SW 1271 (cell line): Measurements from ENCODE around the gene NOTCH2.

Experiments
- DNase-seq, 2 experiments: peaks; one replicate each; lab custom pipeline; 2025; lab: John Stamatoyannopoulos, UW

NOTCH2 gene

DNA sequence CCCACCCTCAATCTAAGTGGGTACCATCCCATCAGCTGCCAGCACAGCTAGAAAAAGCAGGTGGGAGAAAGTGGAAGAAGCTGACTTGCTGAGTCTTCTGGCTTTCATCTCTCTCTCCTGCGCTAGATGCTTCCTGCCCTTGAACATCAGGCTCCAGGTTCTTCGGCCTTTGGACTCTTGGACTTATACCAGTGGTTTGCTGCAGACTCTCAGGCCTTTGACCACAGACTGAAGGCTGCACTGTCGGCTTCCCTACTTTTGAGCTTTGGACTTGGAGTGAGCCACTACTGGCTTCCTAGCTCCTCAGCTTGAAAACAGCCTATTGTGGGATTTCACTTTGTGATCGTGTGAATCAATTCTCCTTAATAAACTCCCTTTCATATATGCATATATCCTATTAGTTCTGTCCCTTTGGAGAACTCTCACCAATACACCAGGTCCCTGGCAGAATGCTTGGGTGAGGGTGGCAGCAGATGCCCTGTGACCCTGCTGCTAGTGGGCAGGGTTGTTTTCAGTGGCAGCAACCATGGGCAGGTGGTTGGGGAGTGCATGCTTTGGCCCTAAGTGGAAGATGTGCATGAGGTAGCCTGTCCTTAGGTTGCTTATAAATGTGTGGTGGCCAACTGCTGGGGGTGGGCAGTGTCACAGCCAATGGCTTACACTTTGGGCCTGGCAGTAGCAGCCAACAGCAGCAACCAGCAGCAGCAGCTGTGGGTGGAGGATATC, 162.4 kb downstream of the NOTCH2 start:
- DNase-seq = no peak

GRCh38 chr1:119903443-119903835, 166.0 kb downstream of the NOTCH2 start:
- no peak for DNase-seq

DNA sequence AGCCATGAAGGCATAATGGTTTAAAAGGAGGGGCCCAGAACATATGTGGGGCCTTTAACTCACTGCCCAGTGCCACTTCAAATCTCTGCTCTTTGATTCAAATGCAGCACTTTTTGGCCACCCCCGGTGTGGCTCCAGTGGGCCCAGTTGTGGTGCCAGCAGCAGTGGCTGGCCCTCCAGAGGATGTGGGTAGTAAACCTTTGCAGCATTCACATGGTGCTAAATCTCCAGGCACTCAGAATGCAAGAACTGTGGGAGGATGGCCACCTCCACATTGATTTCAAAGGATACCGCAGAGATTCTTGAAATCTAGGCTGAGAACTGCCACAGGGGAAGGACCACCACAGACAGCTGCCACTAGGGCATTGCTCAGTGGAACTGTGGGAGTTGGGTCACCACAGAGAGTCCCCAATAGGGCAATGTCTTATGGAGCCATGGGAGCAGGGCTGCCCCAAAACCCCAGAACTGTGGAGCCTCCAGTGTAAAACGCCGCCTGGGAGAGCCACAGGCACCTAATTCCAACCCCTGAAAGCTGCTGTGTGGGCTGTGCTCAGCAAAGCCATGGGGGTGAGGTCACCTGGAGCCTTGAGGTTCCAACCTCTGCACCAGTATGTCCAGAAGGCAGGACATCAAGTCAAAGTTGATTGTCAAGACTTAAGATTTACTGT, 166.6 kb downstream of the NOTCH2 start:
- no peak for DNase-seq

DNA sequence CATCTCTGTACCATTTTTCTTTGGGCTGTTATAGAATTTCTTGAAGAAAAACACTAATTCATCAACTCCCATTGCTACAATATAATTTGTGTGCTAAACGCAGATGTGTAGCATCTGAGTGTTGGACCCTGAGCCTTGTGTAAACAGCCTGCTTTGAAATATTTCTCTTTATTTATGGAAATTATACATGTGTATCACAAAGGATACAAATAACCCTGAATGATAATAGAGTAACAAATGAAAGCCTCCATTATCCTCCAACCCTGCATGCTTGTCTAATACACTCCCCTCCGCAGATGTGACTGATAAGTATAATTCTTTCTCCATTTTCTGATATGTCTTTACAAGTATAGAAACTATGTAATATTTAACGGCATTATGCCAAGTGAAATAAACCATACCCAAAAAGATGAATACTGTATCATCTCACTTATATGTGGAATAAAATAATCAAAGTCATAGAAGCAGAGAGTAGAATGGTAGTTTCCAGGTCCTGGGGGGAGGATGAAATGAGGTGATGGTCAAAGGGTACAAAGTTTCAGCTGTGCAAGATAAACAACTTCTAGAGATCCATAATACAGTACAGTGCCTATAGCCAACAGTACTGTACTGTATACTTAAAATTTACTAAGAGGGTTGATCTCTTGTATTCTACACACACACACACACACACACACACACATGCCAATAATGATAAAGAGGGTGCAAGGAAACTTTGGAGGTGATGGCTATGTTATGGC, 170.3 kb downstream of the NOTCH2 start:
- no peak for DNase-seq

DNA sequence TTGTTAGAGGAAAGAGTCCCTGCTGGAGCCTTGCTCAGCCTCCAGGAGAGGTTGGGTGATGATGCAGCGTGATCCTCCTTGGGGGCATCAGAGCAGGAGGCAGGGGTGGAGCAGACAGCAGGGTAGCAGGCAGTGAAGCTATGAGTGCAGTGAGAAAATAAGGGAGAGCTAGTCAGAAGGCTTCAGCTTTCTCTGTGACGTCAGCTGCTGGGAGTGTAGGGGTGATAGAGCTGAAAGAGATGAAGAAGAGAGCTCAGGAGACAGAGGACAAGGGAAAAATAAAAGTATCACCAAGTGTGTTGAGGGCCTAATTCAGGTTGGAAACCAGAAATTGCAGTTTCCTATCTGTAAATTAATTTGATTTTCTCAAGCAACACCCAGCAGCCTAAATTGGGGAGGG, 170.9 kb downstream of the NOTCH2 start:
- DNase-seq = no peak

- no peak for DNase-seq
These were observed 173.2 kb downstream of the NOTCH2 start, which contains the start of gene ADAM30 for GRCh38 chr1:119896303-119896702. Gene ADAM30, minus strand, starts transcription at chr1:119896515. Its CDS starts 179 bp downstream, at chr1:119896336.

DNA sequence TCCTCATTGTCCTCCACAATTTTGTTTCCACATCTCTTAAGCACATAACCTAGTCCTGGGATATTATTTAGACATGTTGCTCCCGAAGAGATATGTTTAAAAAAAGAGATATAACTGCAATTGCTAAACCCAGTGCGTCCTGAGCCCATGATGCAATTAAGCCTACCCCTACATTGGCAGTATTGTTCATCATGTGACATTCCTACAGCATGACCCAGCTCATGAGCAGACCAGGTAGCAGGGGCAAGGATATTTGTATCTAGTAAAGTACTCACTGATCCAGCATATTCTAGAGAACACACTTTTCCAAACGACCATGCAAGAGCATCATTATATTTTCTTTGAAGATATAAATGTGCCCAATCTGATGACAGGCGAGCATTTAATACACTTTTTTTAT, 174.4 kb downstream of the NOTCH2 start:
- DNase-seq = no peak

GRCh38 chr1:119893827-119894700, 175.4 kb downstream of the NOTCH2 start:
- DNase-seq = no peak

- no peak for DNase-seq
These were observed 176.1 kb downstream of the NOTCH2 start for GRCh38 chr1:119893238-119893791.

DNA sequence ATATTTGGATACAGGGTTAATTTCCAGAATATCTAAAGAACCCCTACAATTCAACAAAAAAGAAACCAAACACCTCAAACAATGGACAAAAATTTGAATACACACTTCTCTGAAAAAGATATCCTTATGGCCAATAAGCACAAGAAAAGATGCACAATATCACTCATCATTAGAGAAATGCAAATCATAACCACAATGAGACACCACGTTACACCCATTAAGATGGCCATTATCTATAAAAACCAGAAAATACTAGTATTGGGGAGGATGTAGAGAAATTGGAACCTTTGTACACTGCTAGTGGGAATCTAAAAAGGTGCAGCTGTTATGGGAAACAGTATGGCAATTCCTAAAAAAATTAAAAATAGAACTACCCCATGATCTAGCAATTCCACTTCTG, 178.1 kb downstream of the NOTCH2 start:
- DNase-seq = no peak

DNA sequence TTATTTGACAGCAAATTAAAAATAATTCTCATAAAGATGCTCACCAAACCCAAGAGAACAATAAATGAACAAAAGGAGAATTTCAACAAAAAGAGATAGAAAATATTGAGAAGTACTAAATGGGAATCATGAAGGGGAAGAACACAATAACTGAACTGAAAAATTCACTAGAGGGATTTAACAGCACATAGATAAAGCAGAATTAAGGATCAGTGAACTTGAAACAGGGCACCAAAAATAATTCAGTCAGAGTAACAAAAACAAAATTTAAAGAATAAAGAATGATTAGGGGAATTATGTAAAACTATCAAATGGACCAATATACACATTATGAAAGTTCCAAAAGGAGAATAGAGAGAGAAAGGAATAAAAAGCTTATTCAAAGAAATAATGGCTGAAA, 181.0 kb downstream of the NOTCH2 start:
- DNase-seq = no peak

- DNase-seq = no peak
These were observed 182.0 kb downstream of the NOTCH2 start for GRCh38 chr1:119887427-119887826.

- DNase-seq = peak in 1 of 2 experiments; percentile 8
These were observed 183.3 kb downstream of the NOTCH2 start for GRCh38 chr1:119885903-119886783.

DNA sequence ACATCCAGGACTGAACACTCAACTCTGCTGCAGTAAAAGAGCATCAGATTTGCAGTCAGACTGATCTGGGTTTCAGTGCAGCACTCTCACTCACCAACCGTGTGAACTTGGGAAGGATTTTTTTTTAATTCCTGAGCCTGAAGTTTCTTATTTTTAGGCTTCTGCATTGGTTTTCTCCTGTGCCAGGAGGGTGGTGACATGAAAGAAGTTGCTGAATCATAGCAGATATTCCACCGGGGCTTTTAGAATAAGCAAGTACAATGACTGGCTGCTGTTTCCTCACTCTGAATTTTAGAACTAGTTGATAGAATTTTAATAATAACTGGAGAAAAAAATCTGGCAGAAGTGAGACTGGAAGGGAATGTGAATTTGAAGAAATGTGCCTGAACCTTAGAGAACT, 184.8 kb downstream of the NOTCH2 start:
- no peak for DNase-seq

GRCh38 chr1:119883826-119884225, 185.6 kb downstream of the NOTCH2 start:
- DNase-seq = no peak

DNA sequence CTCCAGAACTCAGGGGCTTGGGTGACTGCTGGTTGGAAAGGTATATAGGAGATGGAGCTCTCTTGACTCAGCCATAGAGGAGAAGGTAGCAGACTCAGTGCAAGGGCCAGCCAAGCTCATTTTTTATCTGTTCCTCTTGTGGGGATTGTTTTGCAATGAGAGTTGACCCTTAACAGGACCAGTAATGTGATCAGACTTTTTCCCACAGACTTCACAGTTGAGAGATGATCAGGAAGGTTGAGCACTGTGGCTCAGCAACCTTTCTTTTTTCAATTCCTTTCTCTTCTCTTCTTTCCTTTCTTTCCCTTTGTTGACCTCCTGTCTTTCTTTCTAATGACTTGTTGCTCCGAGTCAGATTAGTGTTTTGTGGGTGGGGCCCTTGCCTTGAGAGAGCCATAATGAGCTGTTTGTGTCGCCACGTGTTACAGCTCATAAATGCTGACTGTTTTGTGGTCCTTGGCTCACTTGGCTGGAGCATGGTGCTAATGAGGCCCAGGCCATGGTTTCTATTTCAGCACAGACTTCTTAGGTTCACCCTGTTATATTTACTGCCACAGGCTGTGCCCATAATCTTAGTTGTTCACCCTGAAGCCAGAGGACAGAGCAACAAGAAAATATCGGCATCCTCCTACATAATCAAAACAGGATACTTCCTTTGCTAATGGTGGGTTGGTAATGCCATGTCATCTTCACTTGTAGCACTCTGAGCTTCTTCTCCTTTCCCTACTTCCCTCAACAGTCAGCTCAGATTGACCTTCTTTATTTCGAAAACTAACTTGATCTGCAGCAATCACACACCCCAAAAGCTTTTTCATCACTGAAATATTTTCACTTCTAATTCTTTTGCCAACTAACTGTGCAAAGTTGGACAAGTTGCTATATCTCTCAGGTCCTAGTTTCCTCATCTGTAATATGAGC, 187.1 kb downstream of the NOTCH2 start:
- no peak for DNase-seq

DNA sequence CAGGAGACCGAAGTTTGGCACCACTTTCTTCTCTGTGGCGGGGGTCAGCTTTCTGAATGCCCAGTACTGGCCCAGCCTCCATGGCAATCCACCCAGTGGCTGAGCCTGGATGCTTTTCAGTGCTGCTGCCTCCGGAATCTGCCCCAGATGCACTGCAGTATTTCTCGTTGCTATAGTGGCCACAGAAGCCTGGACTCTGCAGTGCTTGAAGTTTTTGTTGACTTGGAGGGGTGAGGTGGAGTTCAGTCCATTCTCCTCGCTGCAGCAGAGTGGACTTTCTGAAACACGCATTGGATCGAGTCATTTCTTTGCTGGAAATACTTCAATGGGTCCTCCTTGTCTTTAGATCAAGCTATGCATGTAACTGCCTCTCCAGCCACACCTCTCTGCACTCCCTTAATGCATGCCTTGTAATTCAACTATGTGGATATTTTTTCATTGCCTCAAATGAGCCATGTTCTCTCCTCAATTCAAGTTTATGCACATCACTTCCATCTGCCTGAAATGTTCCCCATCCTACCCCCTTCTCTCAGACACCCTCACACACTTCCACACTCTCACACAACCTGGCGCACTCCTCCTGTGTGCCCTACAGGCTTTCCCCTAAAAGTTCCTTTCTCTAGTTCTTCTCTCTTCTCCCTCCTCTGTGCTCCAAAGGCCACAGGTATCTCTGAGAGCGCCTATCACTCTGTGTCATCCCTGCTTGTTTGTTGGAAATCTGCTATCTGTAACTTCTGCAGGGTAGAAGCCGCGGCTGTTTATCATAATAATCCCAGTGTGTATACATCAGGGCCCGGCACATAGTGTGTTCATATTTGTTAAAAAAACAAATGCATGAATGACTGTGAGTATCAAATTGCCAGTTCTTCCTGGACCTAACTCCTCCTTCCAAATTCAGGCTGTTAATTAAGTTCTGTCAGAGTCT, 189.7 kb downstream of the NOTCH2 start:
- no peak for DNase-seq

GRCh38 chr1:119878171-119878570, 191.3 kb downstream of the NOTCH2 start:
- no peak for DNase-seq
